H9 (cell line): ENCODE data around the gene RNF31. TPM values are rescaled to one million over a fixed set of nuclear protein-coding genes. Genes with fewer than 3 reads are reported as not detected.

ENCODE experiments used
- DNase-seq: peaks from one replicate; pipeline ENCODE4 v3.0.0-alpha.2; 2017
- H2AFZ ChIP-seq: one replicate; pipeline ENCODE4 v1.6.1; 2013; ENCODE audit warnings: mild to moderate bottlenecking, low read length, control low read depth, moderate library complexity
- H2AK5ac ChIP-seq: 2 replicates; pipeline ENCODE4 v1.6.1; 2013; ENCODE audit warnings: low read length, control low read depth, mixed read lengths; ENCODE audit not compliant: insufficient read length
- H2BK120ac ChIP-seq: one replicate; pipeline ENCODE4 v1.6.1; 2013; ENCODE audit warnings: low read depth, mild to moderate bottlenecking, low read length, control low read depth, inconsistent platforms; ENCODE audit not compliant: poor library complexity, severe bottlenecking
- H2BK12ac ChIP-seq: 2 replicates; pipeline ENCODE4 v1.6.1; 2013; ENCODE audit warnings: low read length, control low read depth, mixed read lengths, low read depth; ENCODE audit not compliant: insufficient read length
- H2BK15ac ChIP-seq: 2 replicates; pipeline ENCODE4 v1.6.1; 2013; ENCODE audit warnings: low read depth, low read length, control low read depth
- H2BK20ac ChIP-seq: one replicate; pipeline ENCODE4 v1.6.1; 2013; ENCODE audit warnings: low read depth, mild to moderate bottlenecking, low read length, control low read depth, inconsistent platforms; ENCODE audit not compliant: poor library complexity, severe bottlenecking
- H2BK5ac ChIP-seq: 2 replicates; pipeline ENCODE4 v1.6.1; 2013; ENCODE audit warnings: low read length, control low read depth, mixed read lengths; ENCODE audit not compliant: insufficient read length
- H3K14ac ChIP-seq: 2 replicates; pipeline ENCODE4 v1.6.1; 2013; ENCODE audit warnings: low read length, control low read depth; ENCODE audit not compliant: insufficient read depth
- H3K18ac ChIP-seq: 2 replicates; pipeline ENCODE4 v1.6.1; 2013; ENCODE audit warnings: low read depth, mild to moderate bottlenecking, mixed read lengths, low read length, control low read depth; ENCODE audit not compliant: insufficient read length
- H3K23ac ChIP-seq: 2 replicates; pipeline ENCODE4 v1.6.1; 2013; ENCODE audit warnings: low read length, control low read depth, mixed read lengths, low read depth; ENCODE audit not compliant: insufficient read length
- H3K23me2 ChIP-seq: 2 replicates; pipeline ENCODE4 v1.6.1; 2013; ENCODE audit warnings: low read depth, mild to moderate bottlenecking, mixed read lengths, low read length, control low read depth; ENCODE audit not compliant: insufficient read length, poor library complexity, severe bottlenecking
- H3K27ac ChIP-seq: 2 replicates; pipeline ENCODE4 v1.5.1; 2013; ENCODE audit warnings: low read length, control low read depth, mixed read lengths, low read depth; ENCODE audit not compliant: insufficient read length
- H3K27me3 ChIP-seq: 2 replicates; pipeline ENCODE4 v1.6.1; 2013; ENCODE audit warnings: low read length, control low read depth, inconsistent platforms; ENCODE audit not compliant: insufficient read depth
- H3K4ac ChIP-seq: 2 replicates; pipeline ENCODE4 v1.6.1; 2013; ENCODE audit warnings: low read depth, mild to moderate bottlenecking, control low read depth, inconsistent platforms, low read length, moderate library complexity
- H3K4me1 ChIP-seq: 2 replicates; pipeline ENCODE4 v1.6.1; 2013; ENCODE audit warnings: low read length, control low read depth, inconsistent platforms; ENCODE audit not compliant: insufficient read depth
- H3K4me2 ChIP-seq: 2 replicates; pipeline ENCODE4 v1.6.1; 2013; ENCODE audit warnings: low read length, control low read depth, mixed read lengths; ENCODE audit not compliant: insufficient read length, insufficient read depth
- H3K56ac ChIP-seq: 2 replicates; pipeline ENCODE4 v1.6.1; 2013; ENCODE audit warnings: low read depth, mild to moderate bottlenecking, mixed read lengths, low read length, control low read depth; ENCODE audit not compliant: insufficient read length
- H3K79me1 ChIP-seq: 2 replicates; pipeline ENCODE4 v1.6.1; 2013; ENCODE audit warnings: low read depth, mild to moderate bottlenecking, moderate library complexity, low read length, control low read depth, inconsistent platforms; ENCODE audit not compliant: insufficient read depth, poor library complexity, severe bottlenecking
- H3K79me2 ChIP-seq: 2 replicates; pipeline ENCODE4 v1.6.1; 2013; ENCODE audit warnings: low read length, control low read depth, inconsistent platforms; ENCODE audit not compliant: insufficient read depth
- H3K9ac ChIP-seq: 2 replicates; pipeline ENCODE4 v1.6.1; 2013; ENCODE audit warnings: low read length, control low read depth, mixed read lengths; ENCODE audit not compliant: insufficient read length; ENCODE audit errors: extremely low read depth
- H3K9me3 ChIP-seq: one replicate; pipeline ENCODE4 v1.6.1; 2013; ENCODE audit warnings: low read depth, low read length, inconsistent platforms; ENCODE audit not compliant: control insufficient read depth
- H3T11ph ChIP-seq: one replicate; pipeline ENCODE4 v1.6.1; 2013; ENCODE audit warnings: mild to moderate bottlenecking, low read length, control low read depth, inconsistent platforms
- H4K20me1 ChIP-seq: one replicate; pipeline ENCODE4 v1.6.1; 2013; ENCODE audit not compliant: control insufficient read depth, insufficient read length, insufficient read depth
- H4K5ac ChIP-seq: 2 replicates; pipeline ENCODE4 v1.6.1; 2013; ENCODE audit warnings: low read depth, mild to moderate bottlenecking, mixed read lengths, low read length, control low read depth; ENCODE audit not compliant: insufficient read length
- H4K8ac ChIP-seq: replicated peaks from 2 replicates; pipeline ENCODE4 v1.6.1; 2013; ENCODE audit warnings: low read length, control low read depth, mixed read lengths, low read depth; ENCODE audit not compliant: insufficient read length
- H4K91ac ChIP-seq: 2 replicates; pipeline ENCODE4 v1.6.1; 2013; ENCODE audit warnings: low read depth, mild to moderate bottlenecking, moderate library complexity, mixed read lengths, low read length, control low read depth; ENCODE audit not compliant: insufficient read length
- H3K27ac Mint-ChIP-seq, 3 experiments: 2 replicates in 2 of 3; 3 replicates in 1 of 3; pipeline ENCODE4 v1.8.0; 2020 to 2021; ENCODE audit warnings: mixed read lengths in 3 of 3, mild to moderate bottlenecking in 1 of 3, moderate library complexity in 1 of 3
- H3K27me3 Mint-ChIP-seq: 2 replicates; pipeline ENCODE4 v1.8.0; 2021; ENCODE audit warnings: low read depth, mild to moderate bottlenecking, moderate library complexity, mixed read lengths
- H3K36me3 Mint-ChIP-seq, 3 experiments: 2 replicates in 2 of 3; 3 replicates in 1 of 3; pipeline ENCODE4 v1.8.0; 2020 to 2021; ENCODE audit warnings: low read depth in 3 of 3, mixed read lengths in 3 of 3; ENCODE audit not compliant: insufficient read depth in 1 of 3
- H3K4me1 Mint-ChIP-seq, 2 experiments: 2 replicates each; pipeline ENCODE4 v1.8.0; 2020; ENCODE audit warnings: mixed read lengths in 2 of 2
- H3K4me3 Mint-ChIP-seq, 2 experiments: 2 replicates in 1 of 2; 3 replicates in 1 of 2; pipeline ENCODE4 v1.8.0; 2020 to 2021; ENCODE audit warnings: mild to moderate bottlenecking in 2 of 2, mixed read lengths in 2 of 2, moderate library complexity in 1 of 2
- H3K9me3 Mint-ChIP-seq, 2 experiments: 2 replicates in 1 of 2; 3 replicates in 1 of 2; pipeline ENCODE4 v1.8.0; 2020; ENCODE audit warnings: mild to moderate bottlenecking in 2 of 2, mixed read lengths in 2 of 2, moderate library complexity in 1 of 2
- CTCF ChIP-seq: fragments of 200-600 bp; sonication (generic); conservative IDR thresholded peaks from 3 replicates; pipeline ENCODE4 v1.8.0; 2021; ENCODE audit warnings: antibody characterized with exemption, mild to moderate bottlenecking
- WGBS: extraction: QIAGEN DNeasy Blood & Tissue Kit; methylation state at CpG from one replicate; pipeline ENCODE4 v1.1.7; 2013; ENCODE audit warnings: missing lambda C conversion rate, low lambda C conversion rate, mixed read lengths; ENCODE audit not compliant: insufficient read length; ENCODE audit errors: extremely low coverage; 5-methylcytosine and 5-hydroxymethylcytosine counted together
- total RNA-seq: library from RNA; stranded (reverse); gene quantifications from 2 replicates; pipeline ENCODE4 v1.2.1, GENCODE V29; 2021

RNF31 gene
- total RNA-seq, 1 experiment from 2014 or later, result 87.3 TPM

GRCh38 chr14:24151404-24152080 is 4.2 kb downstream of the RNF31 start:
- Histone ChIP-seq H3K4me1 (no peaks in the 10 kb centered on the region), H2AFZ (no peak overlapping the region), H3K23me2 (peaks cover 11% of the 10 kb centered on the region), H3K79me2 (peaks cover 8% of the 10 kb centered on the region; the same call in 1 of the 2 replicates), H3K9ac (no peak overlapping the region), H3K23ac (no peak overlapping the region), H3K56ac (no peak overlapping the region), H3K4me2 (no peak overlapping the region), H4K91ac (no peak overlapping the region), H3K18ac (no peak overlapping the region), H2BK12ac (no peak overlapping the region), H2BK120ac (no peak overlapping the region), H4K5ac (no peak overlapping the region), H3T11ph (no peak overlapping the region), H3K79me1 (peaks cover 4% of the 10 kb centered on the region), H3K27ac (no peak overlapping the region), H2BK20ac (no peak overlapping the region), H2BK5ac (no peak overlapping the region), H3K4ac (no peak overlapping the region), H2AK5ac (no peak overlapping the region), H4K8ac (no peak overlapping the region), H2BK15ac (no peak overlapping the region), H3K14ac (no peak overlapping the region), H3K27me3 (no peaks in the 10 kb centered on the region), H3K9me3 (no peaks in the 10 kb centered on the region), H4K20me1 (no peaks in the 10 kb centered on the region)
- peaks cover 36 to 72% (median 64%) of the 10 kb centered on the region in 3 experiments for H3K36me3 Mint-ChIP-seq
- peaks cover 9 to 13% of the 10 kb centered on the region in 2 experiments for H3K4me1 Mint-ChIP-seq
- no peak for TF ChIP-seq CTCF
- no peak overlapping the region for H3K27ac Mint-ChIP-seq
- no CpG with 5 or more reads among the region's 16 CpGs for WGBS
- no peaks in the 10 kb centered on the region for H3K27me3 Mint-ChIP-seq
- no peaks in the 10 kb centered on the region for H3K9me3 Mint-ChIP-seq
- no peak for DNase-seq
- peak overlapping the region in 1 of 2 experiments; percentile 34; a peak in 1 of 5 replicates for H3K4me3 Mint-ChIP-seq
